Muscle layer of colon (tissue), 2 donors: Measurements from ENCODE around the gene LPP.

Experiments
- H3K27ac ChIP-seq: one replicate; pipeline ENCODE4 v1.7.0; 2013; ENCODE audit warnings: low read depth, mild to moderate bottlenecking, low read length, moderate library complexity
- H3K27me3 ChIP-seq, 2 donors: one replicate each; pipeline ENCODE4 v1.7.0; 2013; ENCODE audit warnings: low read length in 2 of 2, mild to moderate bottlenecking in 2 of 2; ENCODE audit not compliant: insufficient read depth in 2 of 2, control insufficient read depth in 1 of 2
- H3K36me3 ChIP-seq: one replicate; pipeline ENCODE4 v1.7.0; 2013; ENCODE audit warnings: mild to moderate bottlenecking, low read length; ENCODE audit not compliant: insufficient read depth
- H3K4me1 ChIP-seq: one replicate; pipeline ENCODE4 v1.7.0; 2013; ENCODE audit warnings: mild to moderate bottlenecking, low read length; ENCODE audit not compliant: insufficient read depth
- H3K4me3 ChIP-seq, 2 donors: one replicate each; pipeline ENCODE4 v1.7.0; 2013; ENCODE audit warnings: low read length in 2 of 2, low read depth in 1 of 2, mild to moderate bottlenecking in 1 of 2, moderate library complexity in 1 of 2
- H3K9ac ChIP-seq: one replicate; pipeline ENCODE4 v1.7.0; 2013; ENCODE audit warnings: low read length
- H3K9me3 ChIP-seq: one replicate; pipeline ENCODE4 v1.7.0; 2013; ENCODE audit warnings: mild to moderate bottlenecking, low read length
- donor health status: abdominal sarcoma.
- donor health status: Adenocarcinoma of cecum.

The LPP gene

GRCh38 chr3:188330138-188330537 lies 176.2 kb downstream of the LPP start:
- Histone ChIP-seq H3K27me3 (no peaks in the 10 kb centered on the region), H3K27ac (no peak overlapping the region), H3K9ac (no peak overlapping the region), H3K4me3 (no peak overlapping the region), H3K4me1 (peaks cover 17% of the 10 kb centered on the region), H3K9me3 (no peaks in the 10 kb centered on the region), H3K36me3 (peaks cover 4% of the 10 kb centered on the region)

- Histone ChIP-seq H3K4me3 (no peak overlapping the region), H3K4me1 (peaks cover 16% of the 10 kb centered on the region), H3K27me3 (no peaks in the 10 kb centered on the region), H3K27ac (no peak overlapping the region), H3K36me3 (peaks cover 1% of the 10 kb centered on the region), H3K9ac (no peak overlapping the region), H3K9me3 (no peaks in the 10 kb centered on the region)
Measured at GRCh38 chr3:188331166-188331565, 177.2 kb downstream of the LPP start.

- no peaks in the 10 kb centered on the region for H3K36me3 ChIP-seq
- H3K27me3 ChIP-seq = no peaks in the 10 kb centered on the region
- H3K4me1 ChIP-seq = peaks cover 18% of the 10 kb centered on the region
- no peaks in the 10 kb centered on the region for H3K9me3 ChIP-seq
- H3K9ac ChIP-seq = no peak overlapping the region
- no peak overlapping the region for H3K27ac ChIP-seq
- H3K4me3 ChIP-seq = no peak overlapping the region
Measured at GRCh38 chr3:188332085-188332484, 178.1 kb downstream of the LPP start.

- H3K4me1 ChIP-seq = peaks cover 46% of the 10 kb centered on the region
- no peak overlapping the region for H3K4me3 ChIP-seq
- H3K27me3 ChIP-seq = no peaks in the 10 kb centered on the region
- no peaks in the 10 kb centered on the region for H3K36me3 ChIP-seq
- H3K27ac ChIP-seq = no peak overlapping the region
- no peaks in the 10 kb centered on the region for H3K9me3 ChIP-seq
- no peak overlapping the region for H3K9ac ChIP-seq
Measured at GRCh38 chr3:188335656-188336055, 181.7 kb downstream of the LPP start.

GRCh38 chr3:188336178-188336577 lies 182.2 kb downstream of the LPP start:
- Histone ChIP-seq H3K27me3 (no peaks in the 10 kb centered on the region), H3K4me1 (peaks cover 52% of the 10 kb centered on the region), H3K9ac (no peak overlapping the region), H3K4me3 (no peak overlapping the region), H3K9me3 (no peaks in the 10 kb centered on the region), H3K27ac (no peak overlapping the region), H3K36me3 (no peaks in the 10 kb centered on the region)

- H3K4me3 ChIP-seq = no peak overlapping the region
- H3K27me3 ChIP-seq = no peaks in the 10 kb centered on the region
- no peaks in the 10 kb centered on the region for H3K36me3 ChIP-seq
- H3K9ac ChIP-seq = no peak overlapping the region
- H3K9me3 ChIP-seq = no peaks in the 10 kb centered on the region
- H3K4me1 ChIP-seq = peaks cover 60% of the 10 kb centered on the region
- no peak overlapping the region for H3K27ac ChIP-seq
Measured at GRCh38 chr3:188337232-188337631, 183.3 kb downstream of the LPP start.

GRCh38 chr3:188338086-188338485 lies 184.1 kb downstream of the LPP start:
- Histone ChIP-seq H3K27ac (no peak overlapping the region), H3K27me3 (no peaks in the 10 kb centered on the region), H3K36me3 (no peaks in the 10 kb centered on the region), H3K4me3 (no peak overlapping the region), H3K9ac (no peak overlapping the region), H3K9me3 (no peaks in the 10 kb centered on the region), H3K4me1 (peaks cover 64% of the 10 kb centered on the region)

- H3K27ac ChIP-seq = no peak overlapping the region
Measured at GRCh38 chr3:188339410-188340295, 185.7 kb downstream of the LPP start.

GRCh38 chr3:188341501-188341900 lies 187.5 kb downstream of the LPP start:
- peaks cover 85% of the 10 kb centered on the region for H3K4me1 ChIP-seq
- H3K27ac ChIP-seq = no peak overlapping the region
- H3K9me3 ChIP-seq = no peaks in the 10 kb centered on the region
- H3K9ac ChIP-seq = no peak overlapping the region
- H3K36me3 ChIP-seq = no peaks in the 10 kb centered on the region
- no peaks in the 10 kb centered on the region for H3K27me3 ChIP-seq
- H3K4me3 ChIP-seq = no peak overlapping the region

More at GRCh38 chr3:188339410-188340295, 185.7 kb downstream of the LPP start:
- Histone ChIP-seq H3K9me3 (no peaks in the 10 kb centered on the region), H3K36me3 (no peaks in the 10 kb centered on the region), H3K27me3 (no peaks in the 10 kb centered on the region), H3K4me3 (no peak overlapping the region), H3K4me1 (peaks cover 80% of the 10 kb centered on the region), H3K9ac (no peak overlapping the region)

- no peaks in the 10 kb centered on the region for H3K27me3 ChIP-seq
- no peak overlapping the region for H3K27ac ChIP-seq
- H3K9ac ChIP-seq = no peak overlapping the region
- no peaks in the 10 kb centered on the region for H3K9me3 ChIP-seq
- H3K36me3 ChIP-seq = no peaks in the 10 kb centered on the region
- H3K4me3 ChIP-seq = no peak overlapping the region
- peaks cover 73% of the 10 kb centered on the region for H3K4me1 ChIP-seq
Measured at GRCh38 chr3:188342991-188343732, 189.2 kb downstream of the LPP start.

- H3K4me3 ChIP-seq = no peak overlapping the region
- H3K27ac ChIP-seq = no peak overlapping the region
- no peaks in the 10 kb centered on the region for H3K36me3 ChIP-seq
- H3K9ac ChIP-seq = no peak overlapping the region
- no peaks in the 10 kb centered on the region for H3K9me3 ChIP-seq
- H3K27me3 ChIP-seq = no peaks in the 10 kb centered on the region
- H3K4me1 ChIP-seq = peaks cover 73% of the 10 kb centered on the region
Measured at GRCh38 chr3:188343894-188344293, 189.9 kb downstream of the LPP start.
